ENCODE data around the gene AOPEP.

GRCh38 chr9:94922098-94922607 lies 195.7 kb downstream of the AOPEP start:
- TF ChIP-seq YY2 (tag by site-specific recombination; IDR thresholded peaks at IDR 0.05) = no peak
- no peak for TF ChIP-seq ZNF174 (tag by site-specific recombination; IDR thresholded peaks at IDR 0.05)
- no peak for TF ChIP-seq ZNF280C (tag by site-specific recombination; IDR thresholded peaks at IDR 0.05)
- no peak for TF ChIP-seq ZNF324 (tag by site-specific recombination; IDR thresholded peaks at IDR 0.05)
- TF ChIP-seq CTCF (tag by site-specific recombination; IDR thresholded peaks at IDR 0.05) = no peak
- TF ChIP-seq ZBTB7A (tag by site-specific recombination; IDR thresholded peaks at IDR 0.05; ENCODE audit: low read depth) = no peak
- no peak for TF ChIP-seq ZNF398 (tag by site-specific recombination; IDR thresholded peaks at IDR 0.05)
- no peak for TF ChIP-seq ZBTB48 (tag by site-specific recombination; IDR thresholded peaks at IDR 0.05)
- no peak for TF ChIP-seq ZNF335 (tag by site-specific recombination; conservative IDR thresholded peaks at IDR 0.05)
- TF ChIP-seq ZEB2 (tag by site-specific recombination; IDR thresholded peaks at IDR 0.05) = no peak
- TF ChIP-seq PRDM4 (tag by site-specific recombination; IDR thresholded peaks at IDR 0.05) = no peak

Data from HEK293 (cell line).